HG03439 (cell line): ENCODE data around the gene FAM83B.
"Not testable (repeated sequence)": the region's sequence is repeated elsewhere in the genome, so short reads cannot be mapped to it uniquely, and the experiment has no call there.

ENCODE experiments used
- ATAC-seq: cut with Tn5 transposase; IDR thresholded peaks from one replicate; pipeline ENCODE4 v1.9.1; 2021; ENCODE audit warnings: mild to moderate bottlenecking, moderate library complexity; ENCODE audit not compliant: unreplicated experiment

The FAM83B gene, protein sequence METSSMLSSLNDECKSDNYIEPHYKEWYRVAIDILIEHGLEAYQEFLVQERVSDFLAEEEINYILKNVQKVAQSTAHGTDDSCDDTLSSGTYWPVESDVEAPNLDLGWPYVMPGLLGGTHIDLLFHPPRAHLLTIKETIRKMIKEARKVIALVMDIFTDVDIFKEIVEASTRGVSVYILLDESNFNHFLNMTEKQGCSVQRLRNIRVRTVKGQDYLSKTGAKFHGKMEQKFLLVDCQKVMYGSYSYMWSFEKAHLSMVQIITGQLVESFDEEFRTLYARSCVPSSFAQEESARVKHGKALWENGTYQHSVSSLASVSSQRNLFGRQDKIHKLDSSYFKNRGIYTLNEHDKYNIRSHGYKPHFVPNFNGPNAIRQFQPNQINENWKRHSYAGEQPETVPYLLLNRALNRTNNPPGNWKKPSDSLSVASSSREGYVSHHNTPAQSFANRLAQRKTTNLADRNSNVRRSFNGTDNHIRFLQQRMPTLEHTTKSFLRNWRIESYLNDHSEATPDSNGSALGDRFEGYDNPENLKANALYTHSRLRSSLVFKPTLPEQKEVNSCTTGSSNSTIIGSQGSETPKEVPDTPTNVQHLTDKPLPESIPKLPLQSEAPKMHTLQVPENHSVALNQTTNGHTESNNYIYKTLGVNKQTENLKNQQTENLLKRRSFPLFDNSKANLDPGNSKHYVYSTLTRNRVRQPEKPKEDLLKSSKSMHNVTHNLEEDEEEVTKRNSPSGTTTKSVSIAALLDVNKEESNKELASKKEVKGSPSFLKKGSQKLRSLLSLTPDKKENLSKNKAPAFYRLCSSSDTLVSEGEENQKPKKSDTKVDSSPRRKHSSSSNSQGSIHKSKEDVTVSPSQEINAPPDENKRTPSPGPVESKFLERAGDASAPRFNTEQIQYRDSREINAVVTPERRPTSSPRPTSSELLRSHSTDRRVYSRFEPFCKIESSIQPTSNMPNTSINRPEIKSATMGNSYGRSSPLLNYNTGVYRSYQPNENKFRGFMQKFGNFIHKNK

DNA sequence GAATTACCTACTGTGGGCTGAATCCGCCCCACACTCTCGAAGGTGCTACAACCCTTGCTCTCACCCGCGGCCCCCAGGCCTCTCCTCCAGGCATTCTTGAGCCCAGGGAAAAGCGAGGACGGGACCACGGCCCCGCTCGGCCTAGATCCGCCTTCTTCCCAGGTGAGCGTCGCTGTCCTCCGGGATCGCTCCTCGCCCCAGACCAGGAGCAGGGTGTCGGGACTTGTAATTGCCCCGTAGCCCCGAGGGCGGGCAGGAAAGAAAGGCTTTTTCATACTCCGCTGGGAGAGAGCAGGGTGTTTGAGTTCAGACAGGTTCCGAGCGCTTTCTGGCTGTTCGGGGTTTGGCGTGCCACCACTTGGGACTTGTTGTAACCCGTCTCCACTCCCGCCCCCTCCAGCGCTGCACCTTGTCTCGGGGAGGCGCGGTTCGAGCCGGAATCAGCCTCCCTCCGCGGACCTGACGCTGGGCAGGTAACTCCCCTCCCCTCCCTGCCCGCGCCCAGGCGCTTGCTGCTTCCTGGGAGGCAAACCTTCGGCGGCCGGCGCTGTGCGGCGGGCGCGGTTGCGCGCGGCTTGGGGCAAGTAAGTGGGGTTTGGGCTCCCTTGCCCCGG is at the start of gene FAM83B:
FAM83B (plus strand) TSS at position 529 of the 614 bp plus-strand sequence. CDS start 23,476 bp downstream, outside the sequence.
- no peak for ATAC-seq

GRCh38 chr6:54796918-54797317 is 49.7 kb upstream of the FAM83B start:
- ATAC-seq = not testable (repeated sequence)

DNA sequence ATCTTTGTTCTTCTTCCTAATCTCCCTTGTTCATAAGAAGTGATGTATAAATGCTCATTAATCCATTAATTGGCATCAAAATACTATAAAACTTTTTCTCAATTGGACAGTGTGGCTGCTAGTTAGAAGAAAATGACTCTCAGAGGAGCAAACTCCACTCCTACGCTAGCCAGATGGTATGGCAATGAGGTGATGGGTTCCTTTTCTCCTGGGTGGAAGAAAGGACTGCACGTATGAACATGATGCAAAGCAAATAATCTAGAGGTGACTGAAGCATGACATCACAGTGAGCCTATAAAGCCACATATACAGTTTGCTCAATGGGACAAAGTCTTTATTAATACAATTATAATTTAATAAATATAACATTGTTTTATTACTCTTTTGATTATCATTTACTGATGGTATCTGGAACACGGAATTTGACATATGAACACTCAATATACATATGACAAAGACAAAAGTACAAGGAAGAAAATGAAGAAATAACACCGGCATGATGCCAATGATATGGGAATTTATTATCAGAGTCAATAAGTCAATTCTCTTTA is 46.4 kb upstream of the FAM83B start:
- ATAC-seq = no peak

DNA sequence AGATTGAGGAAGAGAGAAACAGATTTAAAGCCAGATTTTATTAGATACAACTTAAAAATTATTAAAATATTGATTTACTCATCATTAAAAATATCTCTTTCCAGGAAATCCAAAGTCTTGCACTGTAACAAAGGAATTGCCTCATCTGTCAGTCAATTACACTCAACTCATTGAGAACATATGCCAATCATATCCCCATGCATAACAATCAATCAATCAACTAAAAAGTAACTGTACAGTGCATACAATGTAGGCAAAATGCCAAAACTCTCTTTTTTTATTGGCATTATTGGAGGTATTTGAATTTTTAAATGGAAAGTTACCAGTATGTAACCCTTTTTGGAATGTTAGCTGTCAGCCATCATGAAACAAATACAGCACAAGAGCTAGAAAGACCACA is 45.3 kb upstream of the FAM83B start:
- ATAC-seq = no peak

DNA sequence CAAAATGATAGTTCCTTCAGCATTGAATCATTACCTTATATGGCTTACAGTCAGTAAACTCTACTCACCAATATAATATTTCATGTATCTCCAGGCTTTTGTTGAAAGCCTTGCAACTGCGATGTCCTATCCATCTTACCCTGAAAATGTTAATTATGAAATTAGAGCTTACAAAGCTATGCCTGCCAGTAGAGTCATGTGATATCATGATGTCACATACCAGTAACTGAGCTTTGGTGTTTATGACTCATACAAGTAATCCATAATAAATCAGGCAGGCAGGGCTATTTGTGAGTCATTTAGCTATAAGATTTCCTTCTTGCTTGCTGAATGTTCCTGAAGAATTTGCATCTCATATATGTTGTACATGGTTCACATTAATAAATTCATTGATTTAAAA is 44.9 kb upstream of the FAM83B start:
- no peak for ATAC-seq

DNA sequence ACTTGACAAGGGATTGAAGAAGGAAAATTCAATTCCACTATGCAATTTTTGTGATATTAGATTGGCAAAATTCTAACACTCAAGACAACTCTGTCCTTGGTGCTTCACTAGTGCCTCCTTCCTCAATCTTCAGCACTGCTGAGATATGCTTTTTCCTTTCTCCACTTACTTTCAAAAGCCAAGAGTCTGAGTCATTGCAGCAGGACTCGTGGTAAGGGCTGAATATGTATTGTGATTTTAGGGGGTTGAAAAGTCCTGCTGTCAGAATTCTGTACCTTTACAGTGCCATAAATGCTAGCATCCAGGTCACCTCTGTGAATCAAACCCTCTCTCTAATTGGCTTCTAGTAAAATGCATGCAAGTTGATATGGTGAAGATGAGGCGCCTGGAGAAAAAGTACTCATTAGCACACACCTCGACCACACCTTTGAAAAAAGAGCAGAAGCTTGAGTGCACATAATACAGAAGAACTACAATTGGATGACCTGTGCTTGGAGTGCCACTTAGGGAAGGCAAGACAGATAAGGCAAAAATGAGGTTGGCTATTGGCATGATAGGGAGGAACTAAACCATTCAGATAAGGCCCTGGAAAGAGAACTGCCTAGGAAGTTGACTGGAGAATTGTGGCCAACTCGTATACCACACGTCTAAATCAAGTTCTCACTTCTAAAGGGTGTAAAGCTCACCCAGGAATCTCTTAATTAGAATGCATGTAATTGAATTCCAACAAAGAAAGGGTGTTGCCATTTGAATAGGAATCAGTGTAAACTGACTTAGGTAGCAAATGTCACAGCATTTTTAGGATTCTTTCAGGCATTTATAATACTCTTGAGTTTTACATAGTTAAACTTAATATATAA is 43.6 kb upstream of the FAM83B start:
- ATAC-seq = no peak

DNA sequence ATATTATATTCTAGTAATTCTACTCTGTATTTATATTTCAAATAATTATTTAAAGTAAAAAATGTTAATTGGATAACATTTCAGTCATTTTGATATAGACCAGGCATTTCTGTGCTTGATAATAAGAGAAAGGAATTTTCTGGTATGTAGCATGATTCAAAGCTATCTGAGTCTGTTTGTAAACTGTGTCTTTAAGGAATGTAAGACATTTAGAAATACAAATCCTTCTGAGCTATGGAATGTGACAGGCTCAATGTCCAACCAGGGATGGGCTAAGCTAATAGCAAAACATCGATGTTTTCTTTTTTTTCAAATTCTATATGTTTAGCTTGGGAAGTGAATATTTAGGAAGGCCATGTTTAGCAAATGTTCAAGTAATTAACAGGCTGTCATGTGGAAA is 41.5 kb upstream of the FAM83B start:
- no peak for ATAC-seq

GRCh38 chr6:54810147-54810546 is 36.4 kb upstream of the FAM83B start:
- no peak for ATAC-seq

- ATAC-seq = no peak
Measured at GRCh38 chr6:54813892-54814291, 32.7 kb upstream of the FAM83B start.

DNA sequence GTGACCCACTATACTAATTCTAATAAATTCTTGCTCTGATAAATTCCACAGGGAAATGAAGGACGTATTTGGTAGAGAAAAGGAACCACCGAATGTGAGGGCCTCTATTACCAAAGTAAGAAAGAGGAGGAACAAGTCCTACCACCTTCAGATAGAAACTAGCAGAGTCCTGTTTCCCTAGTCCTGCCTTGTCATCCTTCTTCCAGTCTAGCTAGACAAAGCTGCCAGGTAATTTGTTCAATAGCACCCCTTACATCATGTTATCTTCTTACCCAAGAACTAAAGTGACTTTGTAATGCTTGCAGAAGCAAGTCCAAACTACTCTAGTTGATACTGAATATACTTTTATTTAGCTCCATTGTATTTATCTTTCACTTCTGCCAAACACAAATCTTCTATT is 29.3 kb upstream of the FAM83B start:
- no peak for ATAC-seq

DNA sequence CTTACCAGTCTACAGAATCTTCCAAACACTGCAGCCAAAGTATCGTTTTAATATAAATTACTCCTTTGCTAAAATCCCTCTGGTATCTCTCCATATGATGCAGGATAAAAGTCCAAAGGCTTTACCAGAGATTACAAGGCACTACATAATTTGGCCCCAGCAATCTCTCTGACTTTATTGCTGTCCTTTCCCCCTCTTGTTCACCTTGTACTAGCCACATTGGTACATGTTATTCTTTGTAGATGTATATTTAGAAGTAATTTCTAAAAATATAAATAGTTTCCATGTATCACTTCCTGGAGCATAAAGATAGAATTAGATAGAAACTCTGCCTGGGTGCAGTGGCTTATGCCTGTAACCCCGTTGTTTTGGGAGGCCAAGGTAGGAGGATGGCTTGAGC is 28.7 kb upstream of the FAM83B start:
- no peak for ATAC-seq

- ATAC-seq = not testable (repeated sequence)
Measured at GRCh38 chr6:54824225-54824624, 22.3 kb upstream of the FAM83B start.

DNA sequence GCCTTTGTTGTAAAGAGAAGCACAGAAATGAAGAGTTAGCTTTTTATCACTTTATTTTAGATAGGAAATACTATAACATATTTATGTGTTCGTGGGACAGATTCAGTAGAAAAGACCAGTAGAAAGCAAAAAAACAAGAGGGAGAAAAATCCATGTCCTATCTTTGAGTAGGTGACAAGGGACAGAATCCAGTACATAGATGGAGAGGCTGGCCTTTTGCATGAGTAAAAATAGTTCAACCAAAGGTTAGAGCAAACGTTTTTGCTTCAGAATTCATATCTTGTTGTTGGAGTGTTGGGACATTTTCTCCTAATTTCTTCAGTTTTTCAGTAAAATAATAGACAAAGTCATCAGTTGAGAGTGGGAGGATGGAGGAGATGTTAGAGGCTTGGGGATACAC is 19.6 kb upstream of the FAM83B start:
- ATAC-seq = no peak

- ATAC-seq = no peak
Measured at GRCh38 chr6:54830216-54830615, 16.4 kb upstream of the FAM83B start.

DNA sequence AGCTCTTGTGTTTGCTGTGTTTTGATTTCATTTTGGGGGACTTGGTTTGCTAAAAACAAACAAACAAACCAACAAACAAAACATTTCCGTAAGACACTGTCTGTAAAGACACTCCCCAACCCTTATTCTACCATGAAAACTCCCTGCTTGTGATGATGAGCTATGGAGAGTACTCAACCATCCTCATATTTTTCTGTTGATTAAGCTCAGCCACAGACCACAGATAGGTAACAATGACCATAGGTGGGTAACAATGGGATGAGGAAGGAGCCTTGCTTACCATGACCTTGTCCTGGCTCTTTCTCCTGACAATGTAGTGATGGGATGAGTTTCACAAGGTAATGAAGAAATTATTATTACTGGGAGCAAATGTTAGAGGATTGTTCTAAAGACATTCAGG is 11.4 kb upstream of the FAM83B start:
- ATAC-seq = no peak

GRCh38 chr6:54846857-54847674 is 495 bp downstream of the FAM83B start:
- no peak for ATAC-seq

DNA sequence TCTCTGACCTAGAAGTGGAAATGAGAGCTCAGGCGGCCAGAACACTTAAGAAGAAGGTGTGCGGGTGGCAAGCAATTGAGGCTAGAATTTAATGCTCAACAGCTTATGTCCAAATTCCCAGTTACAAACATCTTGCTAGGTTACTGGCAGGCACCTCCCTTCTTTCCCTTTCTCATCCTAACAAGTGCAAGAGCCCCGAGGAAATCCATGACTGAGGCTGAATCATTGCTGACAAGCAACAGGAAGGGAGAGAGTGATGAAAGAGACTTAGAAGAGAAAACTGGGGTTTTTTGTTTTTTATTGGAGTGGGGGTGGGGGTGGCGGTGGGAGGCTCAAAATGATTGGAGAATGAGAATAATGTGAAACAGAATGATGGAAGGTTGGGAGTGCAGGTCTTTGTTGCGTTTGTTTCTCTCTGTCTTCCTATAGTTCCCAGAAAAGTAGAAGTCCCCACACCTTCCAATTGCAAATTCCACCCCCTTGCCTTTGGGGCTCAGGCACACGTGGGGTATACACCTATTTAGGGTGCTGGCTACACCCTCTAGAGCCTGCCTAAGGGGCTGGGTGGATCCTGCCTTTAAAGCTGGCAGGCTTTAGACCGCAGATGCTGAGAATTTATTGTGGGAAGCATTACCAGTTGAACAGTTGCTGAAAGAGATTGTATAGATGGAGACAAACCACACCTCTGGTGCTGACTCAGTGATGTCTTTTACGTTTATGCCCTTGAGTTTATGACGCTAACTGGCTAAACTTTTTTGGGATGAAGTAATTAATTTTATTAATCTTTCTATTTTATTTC is 1.4 kb downstream of the FAM83B start:
- no peak for ATAC-seq

- no peak for ATAC-seq
Measured at GRCh38 chr6:54850114-54850513, 3.5 kb downstream of the FAM83B start.
